Erythroblast (primary cell): ENCODE measurements around the gene IL19.

ENCODE experiments used
- GATA1 ChIP-seq: IDR thresholded peaks from 2 replicates; pipeline ENCODE4 v1.6.1; 2011; ENCODE audit warnings: low read depth, mild to moderate bottlenecking, control low read depth, low read length, moderate library complexity
- POLR2A ChIP-seq: IDR thresholded peaks from 2 replicates; pipeline ENCODE4 v1.6.1; 2011; ENCODE audit warnings: mild to moderate bottlenecking, low read length

GRCh38 chr1:206754011-206754410, 16.6 kb upstream of the IL19 start:
- TF ChIP-seq POLR2A (no peak), GATA1 (no peak)
